Activated gamma-delta T cell treated with Interleukin-2 at 50 U/mL for 16 hours (primary cell): ENCODE results near the gene AMPD1.

ENCODE experiments used
- DNase-seq: peaks from one replicate; pipeline ENCODE4 v3.0.0-alpha.2; 2020

The AMPD1 gene

GRCh38 chr1:114695430-114696058 is at the start of gene AMPD1:
TSS of gene AMPD1 (minus strand) at chr1:114695546. CDS start at chr1:114695471, 75 bp downstream.
- no peak for DNase-seq

- no peak for DNase-seq
These were observed 46.8 kb upstream of the AMPD1 start for GRCh38 chr1:114741963-114742746.

- no peak for DNase-seq
These were observed 45.0 kb upstream of the AMPD1 start for GRCh38 chr1:114740331-114740730.

DNA sequence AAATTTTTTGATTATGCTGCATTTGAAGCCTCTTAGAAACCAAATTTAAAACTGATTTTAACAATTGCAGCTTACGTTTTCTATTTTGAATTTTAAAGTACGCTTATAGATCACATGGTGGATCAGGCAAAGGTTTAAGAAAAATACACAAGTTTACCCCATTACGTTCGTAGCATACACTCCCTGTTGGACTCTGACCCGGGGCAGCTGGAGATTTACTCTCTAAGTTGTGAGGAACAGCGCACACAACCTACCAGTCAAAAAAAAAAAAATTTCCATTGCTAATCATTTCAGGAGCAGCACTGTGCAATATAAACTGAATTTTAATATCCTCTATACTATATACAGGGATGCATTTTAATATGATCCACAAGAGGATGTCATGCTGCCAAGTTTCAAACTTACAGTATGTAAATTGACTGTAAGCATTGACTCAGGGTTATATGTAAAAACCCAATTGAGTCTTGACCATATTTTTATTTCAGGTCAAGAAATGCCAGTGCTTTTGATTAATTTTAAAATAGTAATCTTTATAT is 42.0 kb upstream of the AMPD1 start:
- no peak for DNase-seq

- DNase-seq, result no peak
These were observed 40.1 kb upstream of the AMPD1 start for GRCh38 chr1:114735479-114735878.

GRCh38 chr1:114729782-114730181 is 34.4 kb upstream of the AMPD1 start:
- no peak for DNase-seq

- DNase-seq, result no peak
These were observed 33.2 kb upstream of the AMPD1 start for GRCh38 chr1:114728553-114728952.

DNA sequence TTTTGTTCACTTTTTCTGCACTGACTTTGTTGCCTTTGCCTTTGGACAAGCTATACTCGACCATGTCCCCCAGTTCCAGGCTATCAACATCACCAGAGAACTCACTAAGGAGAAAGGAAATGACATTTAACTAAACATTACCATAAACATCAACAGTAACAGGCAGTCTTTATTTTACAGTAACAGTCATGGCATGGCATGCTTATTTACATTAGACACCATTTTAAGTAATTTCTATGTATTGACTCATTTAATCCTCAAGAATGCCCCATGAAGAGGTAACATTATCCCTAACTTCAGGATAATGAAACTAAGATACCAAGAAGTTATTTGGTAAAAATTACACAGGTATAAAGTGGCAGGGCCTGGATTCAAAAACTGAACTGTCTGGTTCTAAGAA is 29.9 kb upstream of the AMPD1 start:
- DNase-seq, result no peak

DNA sequence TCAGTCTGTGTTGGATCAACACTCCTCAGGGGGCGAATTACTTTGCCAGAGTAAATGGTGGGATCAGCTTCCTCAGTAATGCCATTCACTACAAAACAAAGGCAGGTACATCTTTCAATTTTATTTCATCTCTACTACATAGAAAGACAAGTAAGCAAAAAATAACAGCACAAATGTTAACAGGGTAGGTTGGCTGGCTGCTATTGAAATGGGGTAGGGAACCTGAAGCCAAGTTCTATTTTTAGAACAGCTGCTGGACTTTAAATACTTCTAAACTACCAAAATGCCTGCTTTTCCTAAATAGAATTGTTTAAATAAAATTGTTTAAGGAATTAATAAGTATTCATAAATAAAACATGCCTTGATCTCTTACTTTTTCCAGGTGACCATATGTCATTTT is 28.6 kb upstream of the AMPD1 start:
- DNase-seq, result no peak

- DNase-seq, result no peak
These were observed 28.1 kb upstream of the AMPD1 start for GRCh38 chr1:114723457-114723856.

DNA sequence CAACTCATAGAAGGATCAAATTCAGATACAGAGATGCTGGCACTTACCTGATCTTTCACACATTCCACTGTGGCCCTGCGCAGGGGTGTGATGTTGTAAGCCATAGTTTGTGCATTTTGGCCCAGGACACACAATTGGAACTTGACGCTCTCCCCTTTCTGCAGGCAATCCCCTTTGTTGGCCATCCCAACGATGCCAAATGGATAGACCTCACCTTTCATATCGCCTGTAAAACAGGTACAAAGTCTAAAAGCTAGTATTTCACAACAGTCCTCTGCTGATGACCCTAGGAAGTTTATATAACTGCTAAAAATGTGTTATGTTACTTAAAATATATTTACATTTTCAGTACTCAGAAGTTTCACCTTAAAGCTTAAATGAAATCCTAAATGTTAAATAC is 25.1 kb upstream of the AMPD1 start:
- no peak for DNase-seq

DNA sequence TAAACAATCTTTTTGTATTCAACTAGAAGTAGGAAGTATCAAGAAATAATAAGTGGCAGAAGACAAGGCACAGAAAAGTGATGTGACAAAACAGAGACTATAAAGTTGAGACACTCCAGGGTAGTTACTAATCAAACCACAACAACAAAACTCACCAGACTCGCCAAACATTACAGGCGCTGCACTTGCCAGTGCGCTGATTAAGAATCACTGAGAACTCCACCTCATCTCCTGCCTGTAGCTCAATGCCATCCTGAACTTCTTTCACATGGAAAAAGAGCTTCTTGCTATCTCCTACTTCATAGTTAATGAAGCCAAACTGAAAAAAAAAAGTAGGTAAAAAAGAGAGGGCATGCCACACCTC is 24.1 kb upstream of the AMPD1 start:
- DNase-seq, result no peak

- no peak for DNase-seq
These were observed 23.5 kb upstream of the AMPD1 start for GRCh38 chr1:114718661-114719423.

DNA sequence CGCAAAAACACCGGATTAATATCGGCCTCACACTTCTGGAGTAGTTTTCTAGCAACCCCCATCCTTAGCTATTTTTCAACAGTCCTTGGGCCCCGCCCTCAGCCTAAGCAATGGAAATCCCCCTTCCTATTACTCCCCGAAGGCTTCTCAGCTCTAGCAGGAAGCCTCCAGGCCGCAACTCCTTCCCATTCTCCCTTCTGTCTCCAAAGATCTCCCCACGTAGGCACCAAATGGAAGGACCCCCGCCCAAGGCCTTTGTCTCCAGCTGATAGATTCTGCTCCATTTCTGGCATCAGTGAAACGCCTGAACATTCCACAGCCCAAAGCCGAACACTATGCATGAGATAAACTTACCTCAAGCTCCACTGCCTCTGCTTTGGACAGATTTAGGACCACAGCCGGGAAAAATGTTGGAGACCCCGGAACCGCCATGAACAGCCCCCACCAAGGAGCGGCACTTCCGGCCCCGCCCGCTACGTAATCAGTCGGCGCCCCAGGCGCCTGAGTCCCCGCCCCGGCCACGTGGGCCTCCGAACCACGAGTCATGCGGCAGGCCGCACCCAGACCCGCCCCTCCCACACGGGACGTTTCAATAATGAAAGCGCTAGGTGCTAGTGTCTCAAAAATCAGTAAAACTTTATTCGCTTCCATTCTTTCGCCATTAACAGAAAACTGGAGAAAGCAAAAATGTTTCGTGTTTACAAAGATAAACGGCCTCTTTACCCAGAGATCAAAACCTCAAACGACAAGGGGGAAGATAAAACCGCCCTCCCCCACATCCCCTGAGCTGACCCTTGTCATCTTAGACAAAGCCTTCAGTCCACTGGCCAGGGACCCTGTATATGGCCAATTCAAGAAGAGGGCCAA is 21.2 kb upstream of the AMPD1 start, which contains the start of gene NRAS:
Gene NRAS, minus strand, starts transcription at position 468 of the 867 bp plus-strand sequence. CDS start 611 bp downstream, outside the sequence.
- DNase-seq, result peak; percentile 94

GRCh38 chr1:114715952-114716303 is 20.6 kb upstream of the AMPD1 start:
- no peak for DNase-seq

DNA sequence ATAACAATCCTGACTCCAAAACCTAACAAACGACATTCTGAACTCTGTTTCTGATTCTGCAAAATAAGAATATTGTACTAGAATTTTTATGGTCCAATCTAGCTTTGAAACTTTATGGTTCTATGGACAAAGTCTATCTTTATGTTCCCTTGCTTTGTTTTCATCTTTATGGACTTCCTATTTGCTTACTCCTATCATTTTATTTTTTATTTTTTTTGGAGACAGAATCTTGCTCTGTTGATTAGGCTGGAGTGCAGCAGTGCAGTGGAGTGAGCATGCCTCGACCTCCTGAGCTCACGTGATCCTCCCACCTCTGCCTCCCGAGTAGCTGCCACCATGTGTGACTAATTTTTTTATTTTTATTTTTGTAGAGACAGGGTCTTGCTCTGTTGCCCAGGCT is 17.6 kb upstream of the AMPD1 start:
- no peak for DNase-seq

GRCh38 chr1:114710360-114710759 is 15.0 kb upstream of the AMPD1 start:
- no peak for DNase-seq

GRCh38 chr1:114707604-114708003 is 12.3 kb upstream of the AMPD1 start:
- no peak for DNase-seq

DNA sequence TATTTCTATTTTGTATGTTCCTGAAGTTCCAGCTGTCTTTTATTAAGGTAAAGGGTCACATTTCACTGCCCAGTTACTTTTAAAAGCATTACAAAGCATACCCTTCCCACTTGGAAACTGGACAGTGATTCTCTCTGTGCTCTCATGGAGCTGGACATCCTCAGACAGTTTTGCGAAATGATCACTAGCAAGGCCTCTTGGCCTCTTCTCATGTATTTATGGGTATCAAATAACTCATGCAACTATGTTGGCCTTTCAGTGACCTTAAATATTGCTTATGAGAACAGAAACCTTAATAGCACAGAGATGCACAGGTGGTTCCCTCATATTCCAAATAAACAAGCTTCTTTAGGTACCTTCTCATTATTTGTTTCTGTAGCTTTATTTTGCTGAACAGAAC is 7.9 kb upstream of the AMPD1 start:
- no peak for DNase-seq

DNA sequence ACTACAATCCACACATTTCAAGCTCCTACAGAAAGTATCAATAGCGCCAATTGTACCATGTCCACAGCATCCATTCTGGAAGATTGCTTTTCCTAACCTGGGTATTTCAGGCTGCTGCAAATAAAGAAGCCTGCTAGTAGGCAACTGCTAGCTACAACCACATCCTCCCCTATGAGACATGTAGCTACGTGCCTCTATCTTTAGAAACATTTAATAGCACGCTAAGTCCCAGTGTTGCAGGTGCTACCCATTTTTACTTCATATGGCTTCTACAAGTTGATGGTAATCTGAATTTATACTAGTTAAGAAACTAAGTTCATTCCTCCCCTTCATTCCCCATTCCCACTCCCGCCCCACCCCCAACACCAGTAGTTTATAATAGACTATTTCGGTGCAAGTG is 7.4 kb upstream of the AMPD1 start:
- DNase-seq, result no peak

GRCh38 chr1:114701931-114702330 is 6.6 kb upstream of the AMPD1 start:
- no peak for DNase-seq

DNA sequence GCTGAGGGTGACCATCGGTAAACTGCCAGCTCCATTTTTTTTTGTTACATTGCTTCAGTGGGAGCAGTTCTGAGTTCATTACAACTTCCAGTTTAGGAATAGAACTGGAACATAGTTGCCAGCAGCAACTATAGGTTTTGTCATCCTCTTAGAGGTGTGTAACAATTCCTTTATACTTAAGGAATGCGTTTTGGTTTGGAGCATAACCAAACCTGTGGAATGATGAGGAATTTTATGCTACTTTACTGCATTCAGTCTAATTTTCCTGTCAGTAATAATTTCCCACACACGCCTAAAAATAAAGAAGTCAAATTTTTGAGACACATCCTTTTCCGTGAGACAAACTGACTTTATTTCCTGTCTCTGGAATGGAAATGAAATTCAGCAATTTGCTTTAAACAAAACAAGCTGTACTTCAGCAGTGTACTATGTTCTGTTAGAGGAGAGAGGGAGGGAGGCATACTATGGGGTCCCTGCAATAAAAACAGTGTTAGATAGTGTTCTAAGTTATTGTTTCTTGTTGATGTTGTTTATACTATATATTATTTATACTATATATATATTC is 4.8 kb upstream of the AMPD1 start:
- no peak for DNase-seq
